HepG2 (cell line): ENCODE measurements around the gene MTO1. TPM values are rescaled to one million over a fixed set of nuclear protein-coding genes. Genes with fewer than 3 reads are reported as not detected.
A peak's percentile ranks its signal among the peaks of the same experiment; 100 is the strongest.

Source experiments
- ADNP ChIP-seq: sonication (generic); formaldehyde crosslinking; IDR thresholded peaks from 2 replicates; pipeline ENCODE4 v1.4.0; 2020; ENCODE audit warnings: missing genetic modification reagents
- AGO2 ChIP-seq: fragments of 200-400 bp; formaldehyde crosslinking; optimal IDR thresholded peaks from 2 replicates; pipeline ENCODE3; 2017; ENCODE audit warnings: mild to moderate bottlenecking, low read depth, low read length, moderate library complexity
- ARID4A ChIP-seq: sonication (generic); formaldehyde crosslinking; IDR thresholded peaks from 2 replicates; pipeline ENCODE4 v1.5.0; 2020; ENCODE audit warnings: mild to moderate bottlenecking, missing genetic modification reagents, borderline replicate concordance
- ATF7 ChIP-seq, 2 experiments: fragments of 450-650 bp in 1 of 2; sonication (generic) in 1 of 2; formaldehyde crosslinking in 1 of 2; IDR thresholded peaks; 2 replicates each; pipeline versions ENCODE4 v1.4.0 to v1.6.1; 2016 to 2020; ENCODE audit warnings: antibody characterized with exemption in 1 of 2, mild to moderate bottlenecking in 1 of 2, missing genetic modification reagents in 1 of 2
- HES4 ChIP-seq: sonication (generic); formaldehyde crosslinking; IDR thresholded peaks from 2 replicates; pipeline ENCODE4 v1.9.0; 2021; ENCODE audit warnings: mild to moderate bottlenecking, missing genetic modification reagents, borderline replicate concordance
- NFAT5 ChIP-seq: sonication (generic); formaldehyde crosslinking; IDR thresholded peaks from 2 replicates; pipeline ENCODE4 v1.4.0; 2020; ENCODE audit warnings: missing genetic modification reagents
- NR2F1 ChIP-seq, 2 experiments: fragments of 450-650 bp in 1 of 2; formaldehyde crosslinking in 1 of 2; IDR thresholded peaks; 2 replicates each; pipeline versions ENCODE4 v1.5.0 to v1.6.1; 2016 to 2020; ENCODE audit warnings: mild to moderate bottlenecking in 1 of 2, missing compliant biosample characterization in 1 of 2, missing genetic modification reagents in 1 of 2, moderate library complexity in 1 of 2
- THAP11 ChIP-seq: IDR thresholded peaks from 2 replicates; pipeline ENCODE4 v1.6.1; 2016; ENCODE audit warnings: missing biosample characterization, missing genetic modification reagents
- U2AF2 ChIP-seq: fragments of 200-400 bp; formaldehyde crosslinking; IDR thresholded peaks from 2 replicates; pipeline ENCODE4 v1.6.1; 2017; ENCODE audit warnings: low read depth, mild to moderate bottlenecking, low read length
- ZBTB49 ChIP-seq: sonication (generic); formaldehyde crosslinking; IDR thresholded peaks from 2 replicates; pipeline ENCODE4 v1.4.0; 2020; ENCODE audit warnings: missing genetic modification reagents, borderline replicate concordance
- ZMYM2 ChIP-seq: sonication (generic); formaldehyde crosslinking; IDR thresholded peaks from 2 replicates; pipeline ENCODE4 v1.8.0; 2022; ENCODE audit warnings: mild to moderate bottlenecking, missing genetic modification reagents
- ZNF256 ChIP-seq: sonication (generic); formaldehyde crosslinking; conservative IDR thresholded peaks from 2 replicates; pipeline ENCODE4 v1.4.0; 2020; ENCODE audit warnings: missing genetic modification reagents
- ZNF260 ChIP-seq: sonication (generic); formaldehyde crosslinking; IDR thresholded peaks from 2 replicates; pipeline ENCODE4 v1.4.0; 2020; ENCODE audit warnings: missing genetic modification reagents, low read depth, mild to moderate bottlenecking, borderline replicate concordance
- ZNF556 ChIP-seq: sonication (generic); formaldehyde crosslinking; IDR thresholded peaks from 2 replicates; pipeline ENCODE4 v1.4.0; 2020; ENCODE audit warnings: mild to moderate bottlenecking, missing genetic modification reagents, borderline replicate concordance
- ZNF557 ChIP-seq: sonication (generic); formaldehyde crosslinking; IDR thresholded peaks from 2 replicates; pipeline ENCODE4 v1.4.0; 2020; ENCODE audit warnings: missing genetic modification reagents
- polyA plus RNA-seq, 8 experiments: library from polyadenylated mRNA; depleted of rRNA in 3 of 8; stranded (reverse) in 7 of 8; unstranded in 1 of 8; fragments of >200 nt; fragmentation: Illumina TruSeq in 4 of 8; extraction: Trizol in 4 of 8; gene quantifications; 2 replicates each; pipeline versions ENCODE4 v1.2.1 to v1.2.3, GENCODE V29; 2011 to 2016; ENCODE audit warnings: low read depth in 4 of 8, missing spikeins in 1 of 8, mixed read lengths in 1 of 8; ENCODE audit not compliant: insufficient read depth in 1 of 8
- total RNA-seq, 5 experiments: library from RNA; depleted of rRNA; stranded (reverse); fragments of >200 nt; fragmentation: Illumina TruSeq; extraction: Trizol; gene quantifications; 2 replicates each; pipeline ENCODE4 v1.2.3, GENCODE V29; 2016; ENCODE audit warnings: low read depth in 1 of 5

Gene MTO1
- total and polyA plus RNA-seq, 2 of the 13 experiments (the other 11 are each of a cell fraction or from before 2014, with no cell fraction given) = 21.1 to 45.3 TPM

GRCh38 chr6:73520688-73521350, 59.3 kb downstream of the MTO1 start, which contains the start of gene EEF1A1 (continued):
- TF ChIP-seq NFAT5 (CRISPR knock-in tag) (peak; percentile 94), AGO2 (peak; percentile 100), ZNF260 (CRISPR knock-in tag) (no peak), ZNF256 (CRISPR knock-in tag) (peak; percentile 93; the same call in 1 of the 2 replicates), U2AF2 (0 out of 2 replicates have a peak, but pooled peaks have one; percentile 15), THAP11 (CRISPR knock-in tag) (peak; percentile 79), ZBTB49 (CRISPR knock-in tag) (0 out of 2 replicates have a peak, but pooled peaks have one; percentile 7), ADNP (CRISPR knock-in tag) (no peak), ARID4A (peak; percentile 71; the same call in 1 of the 2 replicates), ZMYM2 (CRISPR knock-in tag) (no peak; the same call in 1 of the 2 replicates), NR2F1 (CRISPR knock-in tag; IDR thresholded peaks at IDR 0.05) (peak in 1 of 2 experiments; percentile 37; a peak in 1 of 4 replicates), HES4 (CRISPR knock-in tag) (peak; percentile 35; the same call in 1 of the 2 replicates), ATF7 (IDR thresholded peaks at IDR 0.05) (0 out of 2 replicates have a peak, but pooled peaks have one; percentile 30), ATF7 (CRISPR knock-in tag; IDR thresholded peaks at IDR 0.05) (no peak), ZNF556 (no peak; the same call in 1 of the 2 replicates), ZNF557 (CRISPR knock-in tag) (0 out of 2 replicates have a peak, but pooled peaks have one; percentile 37)
